Measurements from ENCODE around the gene NRIP1. TPM values are rescaled to one million over a fixed set of nuclear protein-coding genes. Genes with fewer than 3 reads are reported as not detected.

NRIP1 gene
- total RNA-seq, 4 donors from 2014 or later = 21.5 to 30.7 (median 28.2) TPM

GRCh38 chr21:15007716-15008296, 57.0 kb downstream of the NRIP1 start:
- WGBS, 2 donors (ENCODE audit: low coverage in 1 of 2) = 96 to 97% methylated on average over 10 to 11 of the region's 11 CpGs
- Histone ChIP-seq H3K27ac (no peak overlapping the region), H3K4me1 (peaks cover 4 to 38% (median 6%) of the 10 kb centered on the region in 3 donors), H3K36me3 (no peaks in the 10 kb centered on the region), H3K9me3 (no peaks in the 10 kb centered on the region), H3K4me3 (no peak overlapping the region), H3K27me3 (no peaks in the 10 kb centered on the region)
- no peak for TF ChIP-seq POLR2A (IDR thresholded peaks at IDR 0.05)
- no peak for TF ChIP-seq EP300 (IDR thresholded peaks at IDR 0.05)
- TF ChIP-seq POLR2AphosphoS5 (IDR thresholded peaks at IDR 0.05) = no peak
- no peak for TF ChIP-seq CTCF (IDR thresholded peaks at IDR 0.05)
- no peak for ATAC-seq

- H3K36me3 ChIP-seq = no peaks in the 10 kb centered on the region
- no peak overlapping the region for H3K4me3 ChIP-seq
- H3K4me1 ChIP-seq = peaks cover 4 to 48% (median 9%) of the 10 kb centered on the region in 3 donors
- H3K27ac ChIP-seq = no peak overlapping the region
- H3K9me3 ChIP-seq = no peaks in the 10 kb centered on the region
- no peak for TF ChIP-seq EP300 (IDR thresholded peaks at IDR 0.05)
- no peak for TF ChIP-seq CTCF (IDR thresholded peaks at IDR 0.05)
- no peak for TF ChIP-seq POLR2AphosphoS5 (IDR thresholded peaks at IDR 0.05)
- no peak for TF ChIP-seq POLR2A (IDR thresholded peaks at IDR 0.05)
- no peak for ATAC-seq
- no peaks in the 10 kb centered on the region for H3K27me3 ChIP-seq
- WGBS, 2 donors (ENCODE audit: low coverage in 1 of 2) = 54 to 63% methylated on average over 2 of the region's 2 CpGs
Measured at GRCh38 chr21:15006594-15007230, 58.1 kb downstream of the NRIP1 start.

- ATAC-seq = no peak
- no peaks in the 10 kb centered on the region for H3K27me3 ChIP-seq
- peak overlapping the region in 1 of 2 donors; percentile 9 for H3K4me3 ChIP-seq
- H3K27ac ChIP-seq = peak overlapping the region in 3 of 4 donors; percentile 33 to 57 (median 53)
- TF ChIP-seq POLR2AphosphoS5 (IDR thresholded peaks at IDR 0.05) (no peak), POLR2A (IDR thresholded peaks at IDR 0.05) (no peak), CTCF (IDR thresholded peaks at IDR 0.05) (no peak), EP300 (IDR thresholded peaks at IDR 0.05) (no peak)
- H3K4me1 ChIP-seq = peaks cover 7 to 60% (median 14%) of the 10 kb centered on the region in 3 donors
- H3K36me3 ChIP-seq = no peaks in the 10 kb centered on the region
- WGBS, 2 donors (ENCODE audit: low coverage in 1 of 2) = 3 to 23% methylated on average over 4 to 6 of the region's 6 CpGs
- no peaks in the 10 kb centered on the region for H3K9me3 ChIP-seq
Measured at GRCh38 chr21:15005391-15005790, 59.4 kb downstream of the NRIP1 start.

- Histone ChIP-seq H3K4me1 (peaks cover 7 to 63% (median 14%) of the 10 kb centered on the region in 3 donors), H3K27me3 (no peaks in the 10 kb centered on the region), H3K4me3 (peak overlapping the region in 1 of 2 donors; percentile 9), H3K36me3 (no peaks in the 10 kb centered on the region), H3K9me3 (no peaks in the 10 kb centered on the region), H3K27ac (peak overlapping the region in 2 of 4 donors; percentile 53 to 57)
- no peak for ATAC-seq
- 43 to 64% methylated on average over 2 of the region's 2 CpGs for WGBS, 2 donors (ENCODE audit: low coverage in 1 of 2)
- no peak for TF ChIP-seq CTCF (IDR thresholded peaks at IDR 0.05)
- TF ChIP-seq POLR2A (IDR thresholded peaks at IDR 0.05) = no peak
Measured at GRCh38 chr21:15004721-15005370, 60.0 kb downstream of the NRIP1 start.

Data from gastroesophageal sphincter (tissue), 4 donors.